ENCODE data around the gene TPD52L2.
"Not testable (repeated sequence)": the region's sequence is repeated elsewhere in the genome, so short reads cannot be mapped to it uniquely, and the experiment has no call there.

DNA sequence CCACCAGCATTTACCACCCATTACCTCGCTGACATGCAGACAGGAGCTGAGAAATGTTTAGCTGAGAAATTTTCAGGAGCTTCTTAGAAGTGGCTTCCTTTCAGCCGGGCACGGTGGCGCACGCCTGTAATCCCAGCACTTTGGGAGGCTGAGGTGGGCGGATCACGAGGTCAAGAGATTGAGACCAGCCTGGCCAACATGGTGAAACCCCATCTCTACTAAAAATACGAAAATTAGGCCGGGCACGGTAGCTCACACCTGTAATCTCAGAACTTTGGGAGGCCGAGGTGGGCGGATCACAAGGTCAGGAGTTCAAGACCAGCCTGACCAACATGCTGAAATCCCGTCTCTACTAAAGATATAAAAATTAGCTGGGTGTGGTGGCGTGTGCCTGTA, 13.5 kb upstream of the TPD52L2 start:
- TF ChIP-seq, protein P1, sequence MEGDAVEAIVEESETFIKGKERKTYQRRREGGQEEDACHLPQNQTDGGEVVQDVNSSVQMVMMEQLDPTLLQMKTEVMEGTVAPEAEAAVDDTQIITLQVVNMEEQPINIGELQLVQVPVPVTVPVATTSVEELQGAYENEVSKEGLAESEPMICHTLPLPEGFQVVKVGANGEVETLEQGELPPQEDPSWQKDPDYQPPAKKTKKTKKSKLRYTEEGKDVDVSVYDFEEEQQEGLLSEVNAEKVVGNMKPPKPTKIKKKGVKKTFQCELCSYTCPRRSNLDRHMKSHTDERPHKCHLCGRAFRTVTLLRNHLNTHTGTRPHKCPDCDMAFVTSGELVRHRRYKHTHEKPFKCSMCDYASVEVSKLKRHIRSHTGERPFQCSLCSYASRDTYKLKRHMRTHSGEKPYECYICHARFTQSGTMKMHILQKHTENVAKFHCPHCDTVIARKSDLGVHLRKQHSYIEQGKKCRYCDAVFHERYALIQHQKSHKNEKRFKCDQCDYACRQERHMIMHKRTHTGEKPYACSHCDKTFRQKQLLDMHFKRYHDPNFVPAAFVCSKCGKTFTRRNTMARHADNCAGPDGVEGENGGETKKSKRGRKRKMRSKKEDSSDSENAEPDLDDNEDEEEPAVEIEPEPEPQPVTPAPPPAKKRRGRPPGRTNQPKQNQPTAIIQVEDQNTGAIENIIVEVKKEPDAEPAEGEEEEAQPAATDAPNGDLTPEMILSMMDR (IDR thresholded peaks at IDR 0.05; ENCODE audit: low read length) = not testable (repeated sequence)
- TF ChIP-seq EZH2 (IDR thresholded peaks at IDR 0.05; ENCODE audit: borderline replicate concordance, low read length) = not testable (repeated sequence)

Data from OCI-LY1 (cell line).